IMR-90 (cell line): Measurements from ENCODE around the gene IMPDH1. TPM values are rescaled to one million over a fixed set of nuclear protein-coding genes. Genes with fewer than 3 reads are reported as not detected.

Experiments
- ATAC-seq: fragments of 200-7000 bp; cut with Tn5 transposase; 2 replicates; pipeline ENCODE4 v1.9.1; 2020; ENCODE audit warnings: low read depth, mild to moderate bottlenecking, moderate library complexity
- BruUV-seq: library from RNA; stranded (reverse); fragments of 400-500 nt; replicated peaks from 2 replicates; lab custom pipeline; 2021; lab: Mats Ljungman, UMichigan
- CTCF ChIA-PET: fragments of 300-600 bp; formaldehyde crosslinking; extraction: SDS; loops from one replicate; lab custom pipeline; 2021; ENCODE audit warnings: antibody characterized with exemption; lab: Yijun Ruan, JAX
- POLR2A ChIA-PET: fragments of 300-600 bp; sonication (Branson Sonifier 250); formaldehyde crosslinking; loops from one replicate; lab custom pipeline; 2022; ENCODE audit warnings: antibody characterized with exemption; ENCODE audit not compliant: unreplicated experiment; lab: Charles Lee
- DNase-seq: peaks from one replicate; pipeline ENCODE4 v3.0.0; 2013
- H2AFZ ChIP-seq: replicated peaks from 2 replicates; pipeline ENCODE3; 2013; ENCODE audit warnings: low read length, mild to moderate bottlenecking; ENCODE audit not compliant: poor library complexity
- H2AK5ac ChIP-seq: 2 replicates; pipeline ENCODE4 v1.6.1; 2013; ENCODE audit warnings: low read depth, low read length, inconsistent platforms
- H2AK9ac ChIP-seq: replicated peaks from 2 replicates; pipeline ENCODE3; 2013; ENCODE audit warnings: mild to moderate bottlenecking, low read depth, low read length, moderate library complexity; ENCODE audit not compliant: poor library complexity
- H2BK120ac ChIP-seq: 2 replicates; pipeline ENCODE4 v1.6.1; 2013; ENCODE audit warnings: low read depth, low read length, inconsistent platforms
- H2BK15ac ChIP-seq: 3 replicates; pipeline ENCODE4 v1.6.1; 2013; ENCODE audit warnings: low read depth, low read length, inconsistent platforms
- H2BK20ac ChIP-seq: 2 replicates; pipeline ENCODE4 v1.6.1; 2013; ENCODE audit warnings: low read depth, mild to moderate bottlenecking, inconsistent platforms, low read length, moderate library complexity
- H2BK5ac ChIP-seq: 2 replicates; pipeline ENCODE4 v1.6.1; 2013; ENCODE audit warnings: mild to moderate bottlenecking, low read depth, low read length, inconsistent platforms; ENCODE audit not compliant: poor library complexity, severe bottlenecking
- H3K14ac ChIP-seq: replicated peaks from 2 replicates; pipeline ENCODE4 v1.6.1; 2013; ENCODE audit warnings: low read depth, low read length, inconsistent platforms
- H3K18ac ChIP-seq: 2 replicates; pipeline ENCODE4 v1.6.1; 2013; ENCODE audit warnings: low read depth, low read length, control low read depth
- H3K23ac ChIP-seq: 2 replicates; pipeline ENCODE4 v1.6.1; 2013; ENCODE audit warnings: low read depth, low read length, inconsistent platforms
- H3K27ac ChIP-seq: 2 replicates; pipeline ENCODE4 v1.5.1; 2013; ENCODE audit warnings: mild to moderate bottlenecking, control low read depth, low read length; ENCODE audit not compliant: insufficient read depth
- H3K27me3 ChIP-seq: 2 replicates; pipeline ENCODE4 v1.6.1; 2013; ENCODE audit warnings: low read length; ENCODE audit not compliant: control insufficient read depth, insufficient read depth
- H3K36me3 ChIP-seq: 2 replicates; pipeline ENCODE4 v1.6.1; 2013; ENCODE audit warnings: low read length, mixed read lengths; ENCODE audit not compliant: control insufficient read depth, insufficient read depth
- H3K4ac ChIP-seq: 2 replicates; pipeline ENCODE4 v1.6.1; 2013; ENCODE audit warnings: low read depth, low read length, inconsistent platforms
- H3K4me1 ChIP-seq: 2 replicates; pipeline ENCODE4 v1.6.1; 2013; ENCODE audit warnings: low read length, mixed read lengths; ENCODE audit not compliant: control insufficient read depth, insufficient read depth
- H3K4me2 ChIP-seq: 2 replicates; pipeline ENCODE4 v1.6.1; 2013; ENCODE audit warnings: low read depth, mild to moderate bottlenecking, control low read depth, low read length, moderate library complexity
- H3K4me3 ChIP-seq: 2 replicates; pipeline ENCODE4 v1.5.1; 2013; ENCODE audit warnings: low read depth, mild to moderate bottlenecking, control low read depth, low read length, moderate library complexity; ENCODE audit not compliant: insufficient read depth
- H3K56ac ChIP-seq: 2 replicates; pipeline ENCODE4 v1.6.1; 2013; ENCODE audit warnings: low read length, inconsistent platforms; ENCODE audit not compliant: insufficient read depth; ENCODE audit errors: extremely low read depth
- H3K79me1 ChIP-seq, 2 experiments: 2 replicates each; pipeline ENCODE4 v1.6.1; 2013; ENCODE audit warnings: low read length in 2 of 2, inconsistent platforms in 1 of 2, low read depth in 1 of 2
- H3K9ac ChIP-seq: 2 replicates; pipeline ENCODE4 v1.6.1; 2013; ENCODE audit warnings: low read depth, low read length, control low read depth
- H3K9me1 ChIP-seq: 2 replicates; pipeline ENCODE4 v1.6.1; 2013; ENCODE audit warnings: low read length, inconsistent platforms; ENCODE audit not compliant: insufficient read depth
- H3K9me3 ChIP-seq: 2 replicates; pipeline ENCODE4 v1.6.1; 2013; ENCODE audit warnings: low read length; ENCODE audit not compliant: control insufficient read depth, insufficient read depth
- H4K20me1 ChIP-seq: 2 replicates; pipeline ENCODE4 v1.6.1; 2013; ENCODE audit warnings: low read length, inconsistent platforms; ENCODE audit not compliant: insufficient read depth
- H4K5ac ChIP-seq: 2 replicates; pipeline ENCODE4 v1.6.1; 2013; ENCODE audit warnings: mild to moderate bottlenecking, low read depth, low read length, control low read depth
- H4K8ac ChIP-seq, 2 experiments: 2 replicates each; pipeline ENCODE4 v1.6.1; 2013; ENCODE audit warnings: low read depth in 2 of 2, low read length in 2 of 2, control low read depth in 1 of 2, inconsistent platforms in 1 of 2
- H4K91ac ChIP-seq: 2 replicates; pipeline ENCODE4 v1.6.1; 2013; ENCODE audit warnings: low read depth, low read length, inconsistent platforms; ENCODE audit not compliant: insufficient read depth
- CEBPB ChIP-seq: IDR thresholded peaks from 2 replicates; pipeline ENCODE4 v1.6.1; 2012; ENCODE audit warnings: low read depth, low read length, improper control_type of control experiment
- WGBS, 2 experiments: methylation state at CpG; one replicate each; pipeline versions ENCODE4 v1.1.5 to v1.1.7; 2013; ENCODE audit warnings: missing lambda C conversion rate in 2 of 2; ENCODE audit not compliant: insufficient read length in 1 of 2; ENCODE audit errors: extremely low coverage in 2 of 2; 5-methylcytosine and 5-hydroxymethylcytosine counted together
- dilution Hi-C: fragments of 300-500 bp; cut with HindIII; formaldehyde crosslinking; loops from one replicate; pipeline ENCODE4 v1.14.3; 2018; ENCODE audit warnings: low sequenced_read_pairs; ENCODE audit not compliant: unreplicated experiment
- in situ Hi-C: fragments of 300-500 bp; cut with MboI; formaldehyde crosslinking; loops from 3 replicates; pipeline ENCODE4 v1.14.3; 2019; ENCODE audit warnings: low sequenced_read_pairs, inconsistent platforms, mixed read lengths
- intact Hi-C: fragments of 100-400 bp; cut with micrococcal nuclease; formaldehyde crosslinking; loops from 2 replicates; pipeline ENCODE4 v1.10.0; 2022
- polyA plus RNA-seq, 3 experiments: library from polyadenylated mRNA; depleted of rRNA; stranded (reverse); fragments of >200 nt; gene quantifications; 2 replicates each; pipeline ENCODE4 v1.2.3, GENCODE V29; 2012; ENCODE audit warnings: low replicate concordance in 1 of 3
- total RNA-seq: library from RNA; depleted of rRNA; stranded (reverse); fragments of >200 nt; gene quantifications from 2 replicates; pipeline ENCODE4 v1.2.3, GENCODE V29; 2012
- TF ChIP-seq, protein P1 (sequence below): fragments of 150-350 bp; IDR thresholded peaks from 2 replicates; pipeline ENCODE4 v1.6.1; 2016; ENCODE audit warnings: low read depth, mild to moderate bottlenecking, low read length, moderate library complexity, borderline replicate concordance

Gene IMPDH1
- total and polyA plus RNA-seq, 2 of the 4 experiments (the other 2 are of a cell fraction): 49.5 to 69.3 TPM

DNA sequence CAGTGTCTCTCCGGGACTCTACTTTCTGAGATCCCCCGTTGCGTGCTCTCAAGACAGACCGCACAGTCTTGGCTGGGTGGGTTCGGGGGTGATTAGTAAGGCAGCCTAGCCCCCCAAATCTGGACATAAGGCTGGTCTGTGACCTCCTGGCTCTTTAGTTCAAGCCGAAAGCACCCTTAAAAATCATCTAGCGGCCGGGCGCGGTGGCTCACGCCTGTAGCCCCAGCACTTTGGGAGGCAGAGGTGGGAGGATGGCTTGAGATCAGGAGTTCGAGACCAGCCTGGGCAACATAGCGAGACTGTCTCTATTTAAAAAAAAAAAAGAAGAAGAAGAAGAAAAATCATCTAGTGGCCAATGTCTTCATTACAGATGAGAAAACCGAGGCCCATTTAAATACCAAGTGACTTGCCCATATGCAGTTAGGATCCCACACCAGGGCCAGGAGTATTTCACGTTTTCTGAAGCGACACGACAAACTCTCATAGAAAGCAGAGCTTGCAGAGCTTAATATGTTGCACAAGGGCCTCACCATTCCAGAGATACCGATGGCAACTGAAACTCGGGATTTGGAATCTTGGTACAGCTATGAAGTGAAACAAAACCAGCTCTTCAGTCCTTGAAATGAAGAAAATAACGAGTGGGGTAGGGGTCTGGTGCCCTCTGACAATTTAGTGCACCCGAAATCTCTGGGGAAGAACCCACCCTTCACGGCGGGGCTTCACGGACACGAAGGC is 45.2 kb upstream of the IMPDH1 start:
- peak overlapping the region; percentile 90 to 94 for H4K8ac ChIP-seq
- peak overlapping the region; percentile 97 for H4K5ac ChIP-seq
- no TSS peak for BruUV-seq
- CTCF ChIA-PET: interaction anchor here (0.6 to 0.9 kb wide), 2 partner anchors 19 to 28 kb away, joined by 3 to 4 read pairs; no protein-coding TSS in a partner anchor
- DNase-seq: peak; percentile 41
- peak overlapping the region; percentile 57 for H3K9ac ChIP-seq
- H3K18ac ChIP-seq: peak overlapping the region; percentile 91
- H4K91ac ChIP-seq: peak overlapping the region; percentile 88
- H2BK20ac ChIP-seq: peak overlapping the region; percentile 61; the same call in 1 of the 2 replicates
- H2BK5ac ChIP-seq: peak overlapping the region; percentile 94
- H3K4ac ChIP-seq: peak overlapping the region; percentile 89
- TF ChIP-seq, protein P1, sequence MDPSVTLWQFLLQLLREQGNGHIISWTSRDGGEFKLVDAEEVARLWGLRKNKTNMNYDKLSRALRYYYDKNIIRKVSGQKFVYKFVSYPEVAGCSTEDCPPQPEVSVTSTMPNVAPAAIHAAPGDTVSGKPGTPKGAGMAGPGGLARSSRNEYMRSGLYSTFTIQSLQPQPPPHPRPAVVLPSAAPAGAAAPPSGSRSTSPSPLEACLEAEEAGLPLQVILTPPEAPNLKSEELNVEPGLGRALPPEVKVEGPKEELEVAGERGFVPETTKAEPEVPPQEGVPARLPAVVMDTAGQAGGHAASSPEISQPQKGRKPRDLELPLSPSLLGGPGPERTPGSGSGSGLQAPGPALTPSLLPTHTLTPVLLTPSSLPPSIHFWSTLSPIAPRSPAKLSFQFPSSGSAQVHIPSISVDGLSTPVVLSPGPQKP: no peak
- peak; percentile 58 for TF ChIP-seq CEBPB
- peak overlapping the region; percentile 82 for H3K4me3 ChIP-seq
- peak overlapping the region; percentile 91; the same call in 2 of the 3 replicates for H2BK15ac ChIP-seq
- ATAC-seq: peak; percentile 2
- peak overlapping the region; percentile 90 for H2AFZ ChIP-seq
- H2AK9ac ChIP-seq: peak overlapping the region; percentile 84
- no peaks in the 10 kb centered on the region; the same call in 1 of the 2 replicates for H3K27me3 ChIP-seq
- peaks cover 13% of the 10 kb centered on the region for H4K20me1 ChIP-seq
- in situ Hi-C loops (loop anchor here (25.0 kb wide), 1 partner anchor 432 kb away; no protein-coding TSS in a partner anchor), intact Hi-C loops (no loop called here), dilution Hi-C loops (no loop called here)
- H2AK5ac ChIP-seq: peak overlapping the region; percentile 76; the same call in 1 of the 2 replicates
- peaks cover 9% of the 10 kb centered on the region for H3K36me3 ChIP-seq
- peak overlapping the region; percentile 83 for H3K14ac ChIP-seq
- peak overlapping the region; percentile 85 for H3K4me2 ChIP-seq
- H3K79me1 ChIP-seq: peaks cover 14 to 39% of the 10 kb centered on the region in 2 experiments; a peak in 3 of 4 replicates
- 0 out of 2 replicates have a peak, but pooled peaks cover 6% of the 10 kb centered on the region for H3K9me1 ChIP-seq
- H3K4me1 ChIP-seq: peaks cover 17% of the 10 kb centered on the region
- peak overlapping the region; percentile 89 for H3K27ac ChIP-seq
- H3K9me3 ChIP-seq: no peaks in the 10 kb centered on the region
- WGBS, 2 experiments: no CpG with 5 or more reads among the region's 25 CpGs
- H3K56ac ChIP-seq: peak overlapping the region; percentile 72
- H3K23ac ChIP-seq: peak overlapping the region; percentile 83
- H2BK120ac ChIP-seq: peak overlapping the region; percentile 83
- POLR2A ChIA-PET: interaction anchor here (0.6 to 1.0 kb wide), 2 partner anchors 30 to 85 kb away, joined by 3 to 4 read pairs; no protein-coding TSS in a partner anchor
